ENCODE data around the gene LHX1.

LHX1 gene

DNA sequence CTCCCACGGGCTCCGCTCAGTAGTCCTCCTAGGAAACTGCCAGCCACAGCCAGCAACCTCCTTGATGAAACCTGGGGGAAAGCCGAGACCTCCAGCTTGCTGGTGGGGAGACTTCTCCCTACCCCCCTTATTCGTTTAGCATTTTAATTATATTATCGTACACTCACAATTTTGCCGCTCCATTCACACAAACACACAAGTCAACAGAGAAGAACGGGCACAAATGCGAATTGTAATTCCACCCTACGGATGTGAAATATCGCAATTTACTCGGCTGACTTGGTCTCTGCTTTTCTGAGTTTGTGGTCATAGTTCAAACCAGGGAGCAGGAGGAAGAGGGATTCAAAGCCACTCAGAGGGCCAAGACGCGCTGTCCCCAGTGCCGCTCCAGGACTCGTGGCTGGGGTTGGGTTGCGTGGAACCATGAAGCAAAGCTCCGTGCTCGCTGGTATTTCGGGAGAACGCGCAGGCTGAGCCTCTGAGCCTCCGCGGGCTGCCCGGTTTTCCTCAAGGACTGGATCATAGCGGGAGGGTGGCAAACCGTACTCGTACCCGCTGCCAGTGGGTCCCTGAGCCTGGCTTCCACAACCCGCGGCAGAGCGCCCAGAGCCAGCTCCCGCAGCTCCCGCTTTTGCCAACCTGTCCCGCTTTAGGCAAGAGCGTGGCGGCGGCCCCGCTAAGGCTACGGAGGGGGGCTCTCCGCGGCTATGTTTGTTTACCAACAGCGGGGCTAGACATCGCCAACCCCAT is 2.0 kb downstream of the LHX1 start:
- no peak for DNase-seq (ENCODE audit: low read depth, low spot score)

DNA sequence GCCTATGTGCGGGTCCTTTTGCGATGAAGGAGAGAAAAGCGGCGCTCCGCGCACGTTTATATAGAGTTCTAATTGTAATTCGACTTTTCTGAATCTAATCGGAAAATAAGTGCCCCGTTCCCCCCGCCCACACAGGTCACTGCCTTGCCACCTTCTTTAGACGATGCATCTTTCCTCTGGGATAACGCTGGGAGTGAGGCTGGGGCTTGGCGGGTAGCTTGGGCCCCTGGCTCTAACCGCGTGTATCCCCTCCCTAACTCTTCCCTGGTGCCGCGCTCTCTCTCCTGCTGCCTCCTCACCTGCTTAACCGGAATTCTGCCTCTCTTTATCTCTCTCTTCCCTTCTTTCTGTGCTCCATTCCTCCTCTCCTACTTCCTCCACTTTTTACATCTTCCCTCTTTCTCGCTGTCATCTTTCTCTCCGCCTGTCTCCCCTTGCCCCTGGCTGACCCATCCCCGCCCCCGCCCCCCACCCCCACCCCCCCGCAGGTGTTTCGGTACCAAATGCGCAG is 2.6 kb downstream of the LHX1 start:
- no peak for DNase-seq (ENCODE audit: low read depth, low spot score)

DNA sequence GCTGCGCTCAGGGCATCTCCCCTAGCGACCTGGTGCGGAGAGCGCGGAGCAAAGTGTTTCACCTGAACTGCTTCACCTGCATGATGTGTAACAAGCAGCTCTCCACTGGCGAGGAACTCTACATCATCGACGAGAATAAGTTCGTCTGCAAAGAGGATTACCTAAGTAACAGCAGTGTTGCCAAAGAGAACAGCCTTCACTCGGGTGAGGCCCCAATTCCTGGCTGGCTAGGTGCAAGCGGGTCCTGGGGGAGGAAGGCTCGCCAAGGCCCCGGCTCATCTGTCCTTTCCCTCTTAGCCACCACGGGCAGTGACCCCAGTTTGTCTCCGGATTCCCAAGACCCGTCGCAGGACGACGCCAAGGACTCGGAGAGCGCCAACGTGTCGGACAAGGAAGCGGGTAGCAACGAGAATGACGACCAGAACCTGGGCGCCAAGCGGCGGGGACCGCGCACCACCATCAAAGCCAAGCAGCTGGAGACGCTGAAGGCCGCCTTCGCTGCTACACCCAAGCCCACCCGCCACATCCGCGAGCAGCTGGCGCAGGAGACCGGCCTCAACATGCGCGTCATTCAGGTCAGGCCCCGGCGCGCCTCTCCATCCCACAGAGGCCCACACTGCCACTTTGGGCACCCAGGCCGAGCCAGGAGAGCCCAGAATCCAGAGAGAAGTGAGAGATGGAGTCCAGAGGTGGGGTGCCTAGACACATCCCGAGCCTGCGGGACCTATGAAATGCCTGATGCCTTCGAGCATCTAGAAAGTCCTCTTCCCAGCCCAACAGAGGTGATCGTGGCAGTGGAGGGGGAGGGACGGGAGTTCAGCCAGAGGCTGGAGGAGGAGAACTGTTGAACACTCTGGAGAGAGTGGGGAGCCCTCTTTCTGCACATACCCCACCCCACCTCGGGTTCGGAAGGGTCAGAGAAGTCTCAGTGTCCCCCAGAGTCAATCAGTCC is 3.3 kb downstream of the LHX1 start:
- no peak for DNase-seq (ENCODE audit: low read depth, low spot score)

DNA sequence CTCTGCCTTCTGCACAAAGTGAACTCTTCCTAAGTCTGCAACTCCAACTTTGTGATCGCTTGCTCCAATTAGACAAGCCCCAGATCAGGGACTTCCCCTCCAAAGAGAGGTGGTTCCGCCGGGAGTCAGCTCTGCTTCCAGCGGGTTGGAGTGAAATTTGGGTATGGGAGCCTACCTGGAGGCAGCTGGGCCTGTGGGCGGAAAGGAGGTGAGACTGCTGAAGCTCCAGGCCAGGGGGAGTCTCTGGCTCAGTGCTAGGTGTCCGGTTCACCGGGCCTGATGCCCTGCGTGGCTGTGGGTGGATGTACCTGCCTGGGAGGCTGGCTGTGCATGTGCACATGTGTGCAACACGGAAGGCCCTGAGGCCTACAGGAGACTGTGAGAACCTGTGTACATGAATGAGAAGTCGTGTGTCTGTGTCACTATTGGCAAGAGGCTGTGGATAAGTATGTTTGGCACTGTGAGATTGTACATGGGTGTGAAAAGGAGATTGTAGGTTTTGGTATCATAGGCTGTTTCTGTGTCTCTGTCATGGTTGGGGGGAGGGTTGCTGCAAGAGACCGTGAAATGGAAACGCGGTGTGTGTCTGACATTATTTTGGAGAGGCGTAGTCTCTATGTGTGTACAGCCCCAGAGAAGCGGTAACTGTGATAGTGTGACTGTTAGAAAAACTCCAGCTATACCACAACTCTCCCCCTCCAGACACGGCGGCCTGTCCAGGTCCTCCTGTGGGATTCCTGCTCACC is 4.2 kb downstream of the LHX1 start:
- no peak for DNase-seq (ENCODE audit: low read depth, low spot score)

DNA sequence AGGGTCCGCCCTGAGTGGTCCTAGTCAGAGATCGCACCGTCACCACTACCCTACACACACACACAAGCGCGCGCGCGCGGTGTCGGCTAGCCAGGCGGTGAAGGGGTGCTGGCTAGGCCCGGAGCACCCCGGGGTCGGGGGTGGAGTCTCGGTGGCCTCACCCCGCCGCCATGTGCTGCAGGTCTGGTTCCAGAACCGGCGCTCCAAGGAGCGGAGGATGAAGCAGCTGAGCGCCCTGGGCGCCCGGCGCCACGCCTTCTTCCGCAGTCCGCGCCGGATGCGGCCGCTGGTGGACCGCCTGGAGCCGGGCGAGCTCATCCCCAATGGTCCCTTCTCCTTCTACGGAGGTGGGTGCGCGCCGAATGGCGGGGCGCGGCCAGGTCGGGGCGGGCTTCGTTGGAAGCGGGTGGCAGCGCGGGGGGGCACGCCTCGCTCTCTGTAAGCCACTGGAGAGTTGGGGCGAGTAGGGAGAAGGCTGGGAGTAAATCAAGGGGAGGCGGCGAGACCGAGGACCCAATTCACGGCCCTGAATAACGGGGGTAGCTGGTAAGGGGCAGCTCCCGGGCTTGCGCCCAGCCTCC is 4.8 kb downstream of the LHX1 start:
- DNase-seq (ENCODE audit: low read depth, low spot score): no peak

DNA sequence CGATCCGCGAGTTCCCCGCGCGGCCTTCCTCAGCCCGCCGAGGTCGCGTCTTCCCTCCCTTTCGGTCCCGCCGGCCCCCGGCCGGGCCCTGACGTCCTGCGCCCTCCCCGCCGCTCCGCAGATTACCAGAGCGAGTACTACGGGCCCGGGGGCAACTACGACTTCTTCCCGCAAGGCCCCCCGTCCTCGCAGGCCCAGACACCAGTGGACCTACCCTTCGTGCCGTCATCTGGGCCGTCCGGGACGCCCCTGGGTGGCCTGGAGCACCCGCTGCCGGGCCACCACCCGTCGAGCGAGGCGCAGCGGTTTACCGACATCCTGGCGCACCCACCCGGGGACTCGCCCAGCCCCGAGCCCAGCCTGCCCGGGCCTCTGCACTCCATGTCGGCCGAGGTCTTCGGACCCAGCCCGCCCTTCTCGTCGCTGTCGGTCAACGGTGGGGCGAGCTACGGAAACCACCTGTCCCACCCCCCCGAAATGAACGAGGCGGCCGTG is 5.4 kb downstream of the LHX1 start:
- DNase-seq (ENCODE audit: low read depth, low spot score): no peak

DNA sequence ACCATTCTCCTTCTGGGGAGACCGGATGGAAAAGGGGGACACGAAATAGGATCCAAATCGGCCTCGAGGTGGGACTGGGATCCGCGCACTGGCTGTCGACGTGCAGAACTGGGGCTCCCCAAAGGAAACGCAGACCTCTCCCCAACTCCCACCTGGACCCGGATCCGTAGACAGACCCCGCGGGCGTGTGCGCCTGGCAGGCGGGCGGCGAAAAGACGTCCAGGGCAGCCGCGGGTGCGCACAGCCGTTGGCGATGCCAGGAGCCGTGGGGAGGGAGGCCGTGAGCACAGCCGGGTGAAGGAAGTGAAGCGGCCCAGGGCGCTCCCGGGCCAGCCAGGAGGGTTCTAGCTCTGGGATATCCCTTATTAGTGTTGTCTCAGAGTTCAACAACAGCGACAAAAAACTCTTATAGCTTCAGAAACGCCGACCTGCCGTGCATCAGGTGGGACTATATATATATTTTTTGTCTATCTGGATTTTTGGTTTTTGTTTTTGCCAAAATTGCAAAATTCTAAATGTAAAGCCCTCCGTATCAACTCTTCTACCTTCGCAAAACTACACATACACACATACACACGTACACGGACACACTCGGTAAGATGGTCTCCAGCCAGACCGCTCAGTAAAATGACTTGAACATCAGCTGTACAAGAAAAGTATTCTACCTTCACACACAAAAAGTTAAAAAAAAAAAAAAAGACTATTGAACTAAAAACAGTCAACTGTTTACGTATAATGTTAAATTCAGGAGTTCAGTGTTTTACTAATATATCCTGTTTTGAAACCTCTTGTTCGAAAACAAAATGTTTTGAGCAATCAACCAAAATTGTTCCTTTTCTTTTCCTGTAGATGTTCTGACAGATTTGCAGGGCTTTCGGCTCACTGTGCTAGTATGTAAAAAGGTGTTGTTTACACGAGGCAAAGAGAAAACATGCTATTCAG is 6.2 kb downstream of the LHX1 start:
- no peak for DNase-seq (ENCODE audit: low read depth, low spot score)

DNA sequence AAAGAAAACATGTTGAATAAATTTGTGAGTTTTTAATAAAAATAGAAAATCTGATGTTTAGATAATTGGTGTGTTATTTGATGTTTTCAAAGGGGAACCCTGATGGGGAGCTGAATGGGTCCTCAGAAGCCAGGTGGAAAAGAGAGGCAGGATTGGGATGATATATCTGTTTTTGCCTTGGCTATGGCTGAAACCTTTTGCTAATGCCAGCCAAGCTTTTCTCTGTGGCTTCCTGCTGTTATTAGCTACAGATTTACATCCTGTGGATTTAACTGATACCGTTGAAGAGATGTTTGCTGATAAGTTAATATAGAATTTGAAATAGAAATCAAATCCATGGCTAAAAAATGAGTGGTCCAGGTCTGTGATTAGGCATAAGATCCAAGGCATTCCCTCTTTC is 7.3 kb downstream of the LHX1 start:
- no peak for DNase-seq (ENCODE audit: low read depth, low spot score)

DNA sequence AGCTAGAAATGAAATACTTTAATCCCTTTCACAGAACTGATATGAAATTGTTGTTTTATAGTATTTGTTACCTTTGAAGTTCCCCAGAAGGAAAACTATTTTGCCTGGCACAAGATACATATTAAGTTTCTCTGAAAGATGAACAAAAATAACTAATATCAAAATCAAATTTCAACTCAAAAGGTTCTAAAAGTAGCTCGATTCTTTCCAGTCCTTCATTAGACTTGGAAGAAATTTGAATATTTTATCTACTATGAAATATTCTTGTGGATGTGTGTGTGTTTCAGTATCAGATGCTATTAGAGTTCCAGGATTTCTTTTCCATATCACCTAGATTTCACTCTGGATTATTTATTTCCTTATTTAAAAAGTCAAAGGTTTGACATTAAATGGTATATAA is 7.9 kb downstream of the LHX1 start:
- no peak for DNase-seq (ENCODE audit: low read depth, low spot score)

DNA sequence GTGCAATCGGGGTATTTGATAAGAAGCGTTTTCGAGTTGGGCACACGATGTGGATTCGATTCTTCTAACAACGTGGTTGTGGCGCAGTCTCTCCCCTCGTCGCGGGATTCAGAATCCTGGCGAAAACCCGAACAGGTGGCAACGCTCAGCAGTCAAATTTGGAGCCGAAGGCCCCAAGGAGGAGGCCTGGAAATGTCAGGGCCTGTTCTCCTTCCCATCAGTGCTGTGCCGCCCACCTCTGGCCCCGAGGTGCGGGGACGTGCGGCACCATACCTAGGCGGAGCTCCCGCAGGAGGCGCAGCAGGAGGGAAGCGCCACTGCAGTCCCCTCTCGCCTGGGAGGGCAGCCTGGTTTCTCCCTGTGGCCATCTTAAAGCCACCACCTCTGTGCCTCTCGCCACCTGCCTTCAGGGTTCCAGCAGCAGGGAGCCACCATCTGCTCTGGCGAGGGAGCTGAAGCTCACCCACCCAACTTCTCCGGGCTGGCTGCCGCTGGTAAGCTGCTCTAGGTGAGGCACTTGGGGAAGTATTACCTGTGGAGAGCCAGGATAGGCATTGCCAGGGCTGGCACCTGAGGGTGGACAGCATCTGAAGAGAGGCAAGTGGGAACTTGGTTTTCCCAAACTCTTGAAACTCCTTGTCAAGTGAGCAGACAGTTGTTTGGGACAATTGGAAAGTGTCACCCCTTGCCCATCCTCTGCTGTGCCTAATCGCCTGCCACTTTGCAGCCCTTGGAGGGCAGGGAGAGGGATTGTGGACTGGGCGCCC is 8.9 kb downstream of the LHX1 start:
- DNase-seq (ENCODE audit: low read depth, low spot score): no peak

DNA sequence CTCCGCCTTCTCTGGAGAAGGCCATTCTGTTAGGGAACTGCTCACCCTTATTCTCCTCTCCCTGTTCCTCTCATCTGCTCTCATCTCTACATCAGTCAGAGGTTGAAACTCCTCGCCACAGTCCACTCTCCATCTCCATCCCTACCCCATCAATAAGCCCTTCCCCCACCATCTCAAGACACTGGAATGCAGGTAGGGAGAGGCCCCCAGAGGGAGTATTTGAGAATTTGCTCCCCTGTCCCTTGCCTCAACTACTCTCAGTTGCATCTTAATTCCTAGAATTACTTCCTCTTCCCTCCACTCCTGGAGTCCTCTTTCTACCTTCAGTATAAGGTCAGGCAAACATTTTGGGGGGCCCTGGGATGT is 9.4 kb downstream of the LHX1 start:
- DNase-seq (ENCODE audit: low read depth, low spot score): no peak

DNA sequence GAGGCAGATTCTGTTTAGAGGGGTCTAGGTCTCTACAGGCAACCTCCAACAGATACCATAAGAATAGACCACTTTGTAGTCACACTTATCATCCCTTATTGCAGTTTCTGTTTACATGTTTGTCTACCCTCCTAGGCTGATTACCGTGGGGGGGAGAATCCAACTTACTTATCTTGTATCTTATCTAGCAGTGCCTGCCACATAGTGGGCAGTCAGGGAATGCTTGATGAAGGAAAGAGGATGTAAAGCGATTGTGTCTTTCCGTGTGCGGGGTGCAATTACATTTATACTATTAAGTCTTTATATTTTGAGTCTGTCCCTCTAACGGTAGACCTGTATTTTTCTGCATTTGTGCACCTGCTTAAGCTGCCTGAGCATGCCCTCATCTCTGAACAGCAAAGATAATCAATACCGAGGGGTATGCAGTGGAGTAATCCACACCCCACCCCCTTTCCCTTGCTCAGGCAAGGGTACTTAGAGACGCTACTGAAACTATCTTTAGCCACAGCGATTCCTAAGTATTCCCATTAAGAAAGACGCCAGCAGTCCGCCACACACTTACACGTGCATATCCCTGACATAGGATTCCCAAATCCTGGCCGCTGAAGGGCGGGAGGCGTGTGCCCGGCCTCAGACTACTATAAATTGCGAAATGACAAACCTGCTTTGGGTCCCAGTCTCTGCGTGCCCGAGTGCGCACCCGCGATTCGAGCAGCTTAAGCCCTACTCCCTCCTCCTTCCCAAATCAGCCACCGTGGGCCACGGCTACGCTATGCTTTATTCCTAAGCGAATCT is 10.8 kb downstream of the LHX1 start:
- DNase-seq (ENCODE audit: low read depth, low spot score): no peak

DNA sequence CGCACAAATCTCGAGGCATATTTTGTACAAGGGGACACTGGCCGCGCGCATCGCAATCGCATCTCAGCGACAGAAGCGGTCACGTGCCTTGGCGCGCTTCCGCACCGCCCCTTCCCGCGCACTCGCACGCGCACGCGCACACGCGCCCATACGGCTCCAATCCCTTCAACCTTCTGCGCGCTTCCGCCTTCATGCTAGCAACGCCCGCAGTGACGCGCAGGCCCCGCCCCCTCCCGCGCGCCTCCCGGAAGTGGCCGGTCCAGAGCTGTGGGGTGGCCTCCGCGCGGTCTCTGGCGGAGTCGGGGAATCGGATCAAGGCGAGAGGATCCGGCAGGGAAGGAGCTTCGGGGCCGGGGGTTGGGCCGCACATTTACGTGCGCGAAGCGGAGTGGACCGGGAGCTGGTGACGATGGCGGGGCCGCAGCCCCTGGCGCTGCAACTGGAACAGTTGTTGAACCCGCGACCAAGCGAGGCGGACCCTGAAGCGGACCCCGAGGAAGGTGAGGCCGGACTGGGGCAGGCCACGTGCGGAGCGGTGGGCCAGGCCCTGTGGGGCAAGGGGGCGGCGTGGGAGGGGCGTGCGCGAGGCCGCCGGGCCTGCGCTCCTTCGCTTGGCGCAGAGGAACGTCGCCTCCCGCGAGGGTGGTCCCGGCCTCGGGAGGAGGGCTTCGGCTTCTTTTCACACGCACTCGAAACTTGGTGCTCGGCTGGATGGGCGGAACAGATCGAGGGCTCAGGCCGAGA is 11.6 kb downstream of the LHX1 start, which contains the start of gene AATF:
AATF (plus strand) TSS at position 238 of the 744 bp plus-strand sequence; CDS start at position 410, 172 bp downstream.
- DNase-seq (ENCODE audit: low read depth, low spot score): peak; percentile 86

DNA sequence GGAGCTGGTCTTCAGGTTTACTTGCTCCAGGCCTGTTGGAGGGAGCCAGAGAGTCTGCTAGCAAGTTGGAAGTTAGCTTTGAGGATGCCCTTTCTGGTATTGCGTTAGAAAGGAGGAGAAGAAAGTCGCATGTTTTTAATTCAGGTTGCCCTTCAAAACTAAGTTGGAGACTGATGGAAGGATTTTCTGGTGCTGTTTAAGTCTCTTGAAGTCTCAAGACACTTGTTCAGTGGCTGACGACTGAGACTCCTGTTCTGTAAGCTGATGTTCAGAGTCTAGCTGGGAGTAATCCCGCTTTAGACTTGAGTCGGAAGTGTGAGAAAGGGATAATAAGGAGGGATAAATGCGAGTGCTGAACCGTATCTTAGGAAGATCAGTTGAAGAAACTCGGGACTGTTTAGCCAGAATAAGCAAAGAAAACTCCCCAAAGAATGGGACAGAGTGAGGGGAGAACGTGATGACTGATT is 12.2 kb downstream of the LHX1 start:
- DNase-seq (ENCODE audit: low read depth, low spot score): no peak

DNA sequence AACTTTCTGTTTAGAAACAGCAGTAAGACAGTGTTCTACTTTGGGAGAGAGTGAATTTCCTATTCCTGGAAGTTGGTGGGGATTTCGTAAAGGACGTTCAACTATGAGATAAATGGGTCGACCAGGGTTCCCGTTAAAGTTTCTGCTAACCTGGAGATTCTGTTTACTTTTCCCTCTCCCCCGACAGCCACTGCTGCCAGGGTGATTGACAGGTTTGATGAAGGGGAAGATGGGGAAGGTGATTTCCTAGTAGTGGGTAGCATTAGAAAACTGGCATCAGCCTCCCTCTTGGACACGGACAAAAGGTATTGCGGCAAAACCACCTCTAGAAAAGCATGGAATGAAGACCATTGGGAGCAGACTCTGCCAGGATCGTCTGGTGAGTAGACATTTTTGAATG is 12.8 kb downstream of the LHX1 start:
- no peak for DNase-seq (ENCODE audit: low read depth, low spot score)

DNA sequence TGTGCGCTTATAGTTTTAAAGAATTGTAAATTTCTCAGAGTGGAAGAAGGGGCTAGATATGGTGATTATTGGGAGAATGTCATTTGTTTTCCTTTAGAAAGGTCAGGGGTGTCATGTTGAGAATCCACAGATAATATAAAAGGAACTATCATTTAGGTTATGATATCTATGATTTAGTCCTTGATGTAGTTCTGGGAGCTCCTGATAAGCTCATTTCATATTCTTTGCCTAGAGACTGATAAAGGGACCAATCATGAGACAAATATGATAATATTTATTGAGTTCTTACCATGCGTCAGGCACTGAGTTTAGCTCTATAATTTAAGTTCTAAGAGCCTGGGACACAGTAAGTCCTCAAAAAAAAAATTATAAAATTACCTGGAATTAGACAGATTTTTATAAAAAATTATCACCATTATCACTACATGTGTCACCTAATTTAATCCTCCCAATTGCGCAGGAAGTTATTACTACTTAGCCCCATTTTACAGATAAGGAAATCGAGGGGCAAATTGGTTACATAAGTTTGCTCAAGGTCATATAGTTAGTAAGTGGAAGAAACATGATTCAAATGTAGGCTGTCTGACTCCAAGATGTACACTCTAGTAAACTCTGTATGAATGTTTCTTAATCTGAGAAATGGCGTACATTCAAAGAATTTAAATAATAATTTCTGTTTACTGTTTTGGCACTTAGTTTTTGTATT is 14.0 kb downstream of the LHX1 start:
- no peak for DNase-seq (ENCODE audit: low read depth, low spot score)

DNA sequence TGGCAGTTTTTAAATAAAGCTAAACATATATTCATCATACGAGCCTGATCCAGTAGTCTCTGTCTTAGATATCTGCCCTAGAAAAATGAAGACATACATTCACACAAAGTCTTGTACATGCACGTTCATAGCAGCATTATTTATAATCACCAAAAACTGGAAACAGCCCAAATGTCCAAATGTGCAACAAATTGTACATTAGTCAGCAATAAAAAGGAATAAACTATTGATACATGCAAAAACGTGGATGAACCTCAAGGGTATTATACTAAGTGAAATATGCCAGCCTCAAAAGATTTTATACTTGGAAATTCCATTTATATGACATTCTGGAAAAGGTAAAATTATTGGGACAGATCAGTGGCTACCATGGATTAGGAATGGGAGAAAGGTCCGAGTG is 34.2 kb downstream of the LHX1 start:
- no peak for DNase-seq (ENCODE audit: low read depth, low spot score)
